ENCODE measurements around the gene RASGRP2.

DNA sequence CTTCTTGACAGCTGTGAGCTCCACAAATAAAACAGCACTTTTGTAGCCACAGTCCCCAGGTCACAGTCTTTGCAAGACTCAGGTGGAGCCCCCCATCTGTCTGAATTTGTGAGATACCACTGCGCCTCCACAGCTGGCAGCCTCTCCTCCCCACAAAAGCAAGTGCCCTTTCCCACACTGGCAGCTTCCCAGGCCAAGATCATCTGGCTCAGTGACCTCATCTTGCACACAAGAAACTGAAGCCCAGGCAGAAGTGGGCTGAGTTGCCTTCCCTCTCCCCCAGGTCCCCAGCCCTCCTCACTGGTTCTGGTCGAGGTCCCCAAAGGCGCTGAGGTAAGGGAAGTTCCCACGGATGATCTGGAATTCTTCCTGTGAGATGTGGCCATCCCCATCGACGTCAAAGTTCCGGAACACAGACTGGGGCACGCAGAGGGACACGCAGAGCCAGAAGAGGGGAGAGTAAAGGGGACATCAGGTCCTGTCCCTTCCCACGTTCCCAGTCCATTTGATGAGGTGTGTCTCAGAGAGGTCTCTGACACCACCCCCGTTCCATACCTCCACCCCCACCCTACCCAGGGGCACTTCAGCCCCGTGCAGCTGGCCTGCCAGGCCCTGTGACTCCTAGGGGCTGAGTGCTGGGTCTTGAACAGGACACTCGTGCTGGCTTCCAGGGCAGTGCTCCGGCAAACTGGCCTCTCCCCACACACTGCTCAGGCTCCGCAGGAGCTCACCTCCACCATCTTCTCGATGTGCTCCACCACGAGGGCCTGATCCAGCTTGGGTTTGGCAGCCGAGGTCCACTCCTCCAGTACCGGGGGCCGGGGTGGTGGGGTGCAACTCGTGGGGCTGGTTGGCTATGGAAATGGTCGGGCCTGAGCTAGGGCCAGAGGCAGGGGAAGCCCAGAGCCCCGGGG, 8.9 kb downstream of the RASGRP2 start:
- TF ChIP-seq, protein P1, sequence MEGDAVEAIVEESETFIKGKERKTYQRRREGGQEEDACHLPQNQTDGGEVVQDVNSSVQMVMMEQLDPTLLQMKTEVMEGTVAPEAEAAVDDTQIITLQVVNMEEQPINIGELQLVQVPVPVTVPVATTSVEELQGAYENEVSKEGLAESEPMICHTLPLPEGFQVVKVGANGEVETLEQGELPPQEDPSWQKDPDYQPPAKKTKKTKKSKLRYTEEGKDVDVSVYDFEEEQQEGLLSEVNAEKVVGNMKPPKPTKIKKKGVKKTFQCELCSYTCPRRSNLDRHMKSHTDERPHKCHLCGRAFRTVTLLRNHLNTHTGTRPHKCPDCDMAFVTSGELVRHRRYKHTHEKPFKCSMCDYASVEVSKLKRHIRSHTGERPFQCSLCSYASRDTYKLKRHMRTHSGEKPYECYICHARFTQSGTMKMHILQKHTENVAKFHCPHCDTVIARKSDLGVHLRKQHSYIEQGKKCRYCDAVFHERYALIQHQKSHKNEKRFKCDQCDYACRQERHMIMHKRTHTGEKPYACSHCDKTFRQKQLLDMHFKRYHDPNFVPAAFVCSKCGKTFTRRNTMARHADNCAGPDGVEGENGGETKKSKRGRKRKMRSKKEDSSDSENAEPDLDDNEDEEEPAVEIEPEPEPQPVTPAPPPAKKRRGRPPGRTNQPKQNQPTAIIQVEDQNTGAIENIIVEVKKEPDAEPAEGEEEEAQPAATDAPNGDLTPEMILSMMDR (IDR thresholded peaks at IDR 0.05), result no peak
- TF ChIP-seq POLR2AphosphoS5 (IDR thresholded peaks at IDR 0.05) (no peak), POLR2A (IDR thresholded peaks at IDR 0.05) (no peak), EP300 (IDR thresholded peaks at IDR 0.05) (no peak)

Data from upper lobe of left lung (tissue), 4 donors.